AG10803 (cell line): ENCODE results near the gene RAMP3.

Experiments
- DNase-seq: peaks from one replicate; pipeline ENCODE4 v3.0.0; 2010; ENCODE audit warnings: low read depth
- H3K4me3 ChIP-seq: 2 replicates; pipeline ENCODE4 v1.5.1; 2011; ENCODE audit warnings: mild to moderate bottlenecking, low read length, control low read depth
- TF ChIP-seq, protein P1 (sequence below): conservative IDR thresholded peaks from 2 replicates; pipeline ENCODE4 v1.5.1; 2011; ENCODE audit warnings: mild to moderate bottlenecking, low read length, control low read depth, inconsistent platforms

Gene RAMP3

DNA sequence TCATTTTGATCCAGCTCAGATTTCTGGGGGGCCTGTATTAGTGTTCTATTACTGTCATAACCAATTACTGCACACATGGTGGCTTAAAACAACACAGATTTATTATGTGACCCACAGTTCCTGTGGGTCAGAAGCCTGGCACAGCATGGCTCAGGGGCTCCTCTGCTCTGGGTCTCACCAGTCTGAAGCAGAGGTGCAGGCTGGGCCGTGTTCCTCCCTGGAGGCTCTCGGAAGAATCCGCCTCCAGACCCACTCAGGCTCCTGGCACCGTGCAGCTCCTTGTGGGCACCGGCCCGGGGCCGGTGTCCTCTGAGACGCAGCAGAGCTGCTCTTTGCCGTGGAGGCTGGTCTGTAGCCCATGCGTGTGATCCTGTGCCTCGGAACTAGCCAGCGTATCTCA, 61.5 kb downstream of the RAMP3 start:
- no peak for DNase-seq
- TF ChIP-seq, protein P1, sequence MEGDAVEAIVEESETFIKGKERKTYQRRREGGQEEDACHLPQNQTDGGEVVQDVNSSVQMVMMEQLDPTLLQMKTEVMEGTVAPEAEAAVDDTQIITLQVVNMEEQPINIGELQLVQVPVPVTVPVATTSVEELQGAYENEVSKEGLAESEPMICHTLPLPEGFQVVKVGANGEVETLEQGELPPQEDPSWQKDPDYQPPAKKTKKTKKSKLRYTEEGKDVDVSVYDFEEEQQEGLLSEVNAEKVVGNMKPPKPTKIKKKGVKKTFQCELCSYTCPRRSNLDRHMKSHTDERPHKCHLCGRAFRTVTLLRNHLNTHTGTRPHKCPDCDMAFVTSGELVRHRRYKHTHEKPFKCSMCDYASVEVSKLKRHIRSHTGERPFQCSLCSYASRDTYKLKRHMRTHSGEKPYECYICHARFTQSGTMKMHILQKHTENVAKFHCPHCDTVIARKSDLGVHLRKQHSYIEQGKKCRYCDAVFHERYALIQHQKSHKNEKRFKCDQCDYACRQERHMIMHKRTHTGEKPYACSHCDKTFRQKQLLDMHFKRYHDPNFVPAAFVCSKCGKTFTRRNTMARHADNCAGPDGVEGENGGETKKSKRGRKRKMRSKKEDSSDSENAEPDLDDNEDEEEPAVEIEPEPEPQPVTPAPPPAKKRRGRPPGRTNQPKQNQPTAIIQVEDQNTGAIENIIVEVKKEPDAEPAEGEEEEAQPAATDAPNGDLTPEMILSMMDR = no peak
- no peak overlapping the region for H3K4me3 ChIP-seq

DNA sequence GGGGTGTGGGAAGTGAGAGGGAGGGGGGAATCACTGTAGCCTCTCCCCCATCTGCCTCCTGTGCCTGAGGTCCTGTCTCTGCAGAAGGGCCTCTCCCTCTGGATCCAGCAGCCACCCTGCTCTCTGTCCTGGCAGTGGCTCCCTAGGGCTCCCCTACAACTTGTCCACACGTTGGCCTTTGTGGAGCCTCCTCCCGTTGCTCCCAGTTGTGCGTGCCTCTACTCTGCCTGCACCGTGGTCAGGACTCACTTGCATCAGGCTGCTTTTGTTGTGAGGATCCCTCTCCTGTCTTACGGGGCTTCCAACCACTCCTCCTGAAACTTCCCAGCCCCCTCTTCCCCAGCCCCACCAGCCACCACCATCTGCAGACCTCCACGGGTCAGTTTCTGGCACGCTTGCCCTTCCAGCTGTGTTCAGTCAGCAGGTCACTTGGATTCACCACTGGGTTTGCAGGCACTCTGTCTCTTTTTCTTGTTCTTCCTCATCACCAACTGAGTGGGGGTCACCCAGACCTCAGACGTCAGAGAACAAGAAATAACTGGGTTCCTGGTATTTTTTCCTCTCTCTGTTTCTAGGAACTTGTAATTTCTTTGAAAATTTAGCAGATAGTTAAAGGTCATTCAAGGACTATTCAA, 62.3 kb downstream of the RAMP3 start:
- H3K4me3 ChIP-seq = no peak overlapping the region
- TF ChIP-seq, protein P1 = no peak
- DNase-seq = no peak

DNA sequence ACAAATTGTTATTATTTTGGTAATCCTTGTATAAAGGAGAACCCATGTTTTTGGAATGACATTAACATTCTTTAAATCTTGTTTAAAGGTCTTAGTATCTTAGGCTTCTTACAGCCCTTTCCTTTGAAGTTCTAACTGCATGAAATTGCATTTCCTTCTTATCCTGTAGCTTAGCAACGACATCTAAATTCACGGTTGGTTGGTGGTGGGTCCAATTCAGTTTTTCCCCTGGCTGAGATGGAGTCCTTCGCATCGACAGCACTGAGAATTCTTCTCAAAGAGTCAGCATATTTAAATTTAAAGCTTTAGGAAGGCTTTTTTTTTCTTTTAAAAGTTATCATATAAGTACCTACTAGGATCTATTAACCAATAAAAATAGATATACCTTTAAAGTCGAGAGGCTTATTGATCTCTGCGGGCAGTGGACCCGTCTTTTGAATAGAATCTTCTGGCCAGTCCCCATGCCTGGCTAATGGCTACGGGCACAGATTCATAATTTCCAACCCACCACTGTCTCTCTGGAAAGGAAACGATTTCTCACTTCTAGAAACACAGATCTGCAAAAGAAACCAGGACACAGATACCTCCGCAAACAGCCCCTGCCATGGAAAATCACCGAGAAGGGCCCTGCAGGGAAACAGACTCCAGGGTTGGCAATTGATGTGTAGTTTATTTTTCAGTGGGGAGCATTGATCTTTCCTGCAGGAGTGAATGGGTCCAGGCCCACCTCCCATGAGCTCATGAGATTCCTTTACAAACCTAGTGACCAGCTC, 63.4 kb downstream of the RAMP3 start:
- H3K4me3 ChIP-seq = no peak overlapping the region
- TF ChIP-seq, protein P1 = no peak
- no peak for DNase-seq

DNA sequence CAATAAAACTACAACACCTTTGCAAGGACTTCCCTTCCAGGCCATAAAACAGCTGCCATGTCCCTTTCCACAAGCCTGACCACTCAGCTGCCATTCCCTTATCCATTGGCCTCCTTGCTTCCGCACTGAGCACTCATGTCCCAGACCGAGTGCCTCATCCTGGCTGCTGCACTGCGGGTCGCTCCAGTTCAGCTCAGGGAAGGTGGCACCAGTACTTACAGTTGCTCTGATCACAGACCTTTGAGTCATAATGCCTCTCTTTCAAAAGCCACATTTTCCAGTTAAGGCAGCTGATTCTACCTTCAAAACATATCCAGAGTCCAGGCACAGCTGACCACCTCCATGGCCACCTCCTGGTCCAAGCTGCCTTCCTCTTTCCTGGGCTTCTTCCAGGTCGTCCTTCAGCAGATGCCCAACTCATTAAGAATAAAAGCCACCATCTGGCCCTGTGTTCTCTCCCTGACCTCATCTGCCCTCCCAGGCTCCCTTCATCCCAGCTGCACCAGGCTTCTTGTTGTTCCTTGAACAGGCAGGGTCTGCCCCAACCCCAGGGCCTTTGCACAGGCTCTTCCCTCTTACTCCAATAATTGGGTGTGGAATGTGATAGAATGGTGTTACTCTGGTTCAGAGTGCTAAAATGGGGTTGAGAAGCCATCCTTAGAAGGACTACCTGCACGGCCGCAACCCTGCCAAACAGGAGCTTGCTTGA, 64.5 kb downstream of the RAMP3 start:
- no peak overlapping the region for H3K4me3 ChIP-seq
- TF ChIP-seq, protein P1 = no peak
- no peak for DNase-seq

DNA sequence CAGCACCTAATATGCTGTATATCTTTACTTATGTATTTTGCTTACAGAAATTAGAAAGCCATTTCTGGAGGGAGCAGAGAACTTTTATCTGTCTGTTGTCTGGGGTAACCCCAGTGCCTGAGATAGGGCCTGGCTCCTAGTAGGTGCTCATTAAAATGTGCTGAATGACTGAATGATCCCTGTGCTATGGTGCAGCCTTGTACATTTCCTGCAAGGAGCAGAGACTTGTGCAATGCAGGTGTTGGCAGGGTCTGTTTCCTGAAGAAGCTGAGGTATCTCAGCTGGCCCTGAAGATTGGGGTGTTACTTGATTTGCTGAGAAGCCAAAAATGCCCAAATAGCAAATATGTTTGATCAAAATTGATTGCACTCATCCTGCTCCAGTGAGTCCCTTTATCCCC, 65.5 kb downstream of the RAMP3 start:
- no peak overlapping the region for H3K4me3 ChIP-seq
- TF ChIP-seq, protein P1 = no peak
- DNase-seq = no peak

DNA sequence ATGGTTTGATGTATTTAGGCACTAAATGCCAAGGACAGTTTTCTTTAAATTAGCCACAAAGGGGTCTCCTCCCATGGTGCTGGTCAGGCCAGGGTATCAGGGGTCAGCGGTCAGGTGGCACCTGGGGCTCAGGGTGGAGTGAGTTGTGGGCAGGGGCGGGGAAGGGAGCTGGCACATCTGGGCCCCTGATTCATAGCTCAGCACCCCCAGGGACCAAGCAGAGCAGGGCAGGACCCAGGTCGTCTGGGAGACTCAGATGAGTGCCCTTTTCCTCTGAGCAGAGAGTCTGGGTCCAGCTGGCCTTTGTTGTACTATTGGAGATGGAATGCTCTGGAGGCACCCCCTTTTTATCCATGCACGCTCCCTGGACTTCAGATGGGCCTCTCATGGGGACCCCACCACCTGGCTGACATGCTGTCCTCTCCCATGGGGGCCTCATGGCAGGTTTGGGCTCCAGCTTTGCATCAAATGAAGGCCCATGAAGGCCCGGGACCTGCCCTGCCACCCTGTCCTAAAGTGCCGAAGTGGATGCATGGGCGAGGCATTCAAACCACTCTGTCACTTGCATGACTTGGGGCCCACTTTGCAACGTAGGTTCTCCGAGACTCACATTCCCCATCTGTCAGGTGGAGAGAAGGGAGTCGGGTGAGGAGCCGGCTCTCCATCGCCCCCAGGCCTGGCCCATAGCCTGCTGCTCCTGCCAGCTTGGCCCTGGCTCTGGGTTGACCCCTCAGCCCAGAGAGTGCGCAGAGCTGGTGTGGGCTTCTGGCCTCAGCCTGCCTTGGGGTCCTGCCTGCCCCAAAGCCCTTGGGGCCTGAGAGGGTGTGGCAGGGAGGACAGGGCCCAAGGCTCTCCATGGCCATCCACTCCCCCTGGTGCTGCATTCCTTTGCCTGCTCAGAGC, 66.4 kb downstream of the RAMP3 start:
- TF ChIP-seq, protein P1 = no peak
- H3K4me3 ChIP-seq = no peak overlapping the region
- DNase-seq = no peak
